ENCODE data around the gene CELA3B. TPM values are rescaled to one million over a fixed set of nuclear protein-coding genes. Genes with fewer than 3 reads are reported as not detected.
A peak's percentile ranks its signal among the peaks of the same experiment; 100 is the strongest.
"Not testable (repeated sequence)": the region's sequence is repeated elsewhere in the genome, so short reads cannot be mapped to it uniquely, and the experiment has no call there.

The CELA3B gene
- total RNA-seq = over 10,000 TPM in 4 of 6 donors, 1,000 to 10,000 TPM in 2; 2,923 to 21,242 (median 14,470) TPM
- over 10,000 TPM in 1 of 2 donors, 1,000 to 10,000 TPM in 1; 6,851 to 15,141 TPM for polyA plus RNA-seq

- Histone ChIP-seq H3K27ac (peak within 1 kb of the TSS; percentile 64 to 77 (median 70)), H3K4me3 (peak within 1 kb of the TSS; percentile 10 to 45 (median 34)), H3K4me1 (peaks cover 0 to 19% (median 6%) of the 10 kb centered on the region in 3 donors)
- H3K27me3 ChIP-seq; intact Hi-C loops (cut with DNase I); H3K36me3 ChIP-seq; FAIRE-seq; H3K9me3 ChIP-seq: not testable (repeated sequence)
- peak; percentile 74 to 95 (median 92) for DNase-seq
- 41 to 43% methylated on average over 7 to 9 of the region's 9 CpGs for WGBS, 2 donors
- ATAC-seq = peak; percentile 43 to 59 (median 46)
Observed at GRCh38 chr1:21976703-21977239, at the start of gene CELA3B. Gene CELA3B, plus strand, starts transcription at chr1:21977022. Its CDS starts 18 bp downstream, at chr1:21977040.

GRCh38 chr1:21927533-21928237 lies 49.1 kb upstream of the CELA3B start:
- Histone ChIP-seq H3K27me3 (no peaks in the 10 kb centered on the region), H3K4me1 (peaks cover 0 to 8% (median 0%) of the 10 kb centered on the region in 3 donors), H3K36me3 (no peaks in the 10 kb centered on the region), H3K4me3 (no peak overlapping the region), H3K9me3 (no peaks in the 10 kb centered on the region), H3K27ac (peak overlapping the region in 2 of 4 donors; percentile 22 to 50)
- TF ChIP-seq CTCF (IDR thresholded peaks at IDR 0.05) = no peak
- no peak for FAIRE-seq
- WGBS, 2 donors = 67 to 72% methylated on average over 12 of the region's 12 CpGs
- peak in 2 of 4 donors; percentile 34 to 46 for ATAC-seq
- DNase-seq = no peak
- intact Hi-C loops (cut with DNase I) = loop anchor here in 1 of 3 donors (5.0 kb wide), 1 partner anchor 50 kb away; no protein-coding TSS in a partner anchor

GRCh38 chr1:21930080-21930571 lies 46.7 kb upstream of the CELA3B start:
- Histone ChIP-seq H3K27ac (peak overlapping the region in 2 of 4 donors; percentile 5 to 86), H3K9me3 (no peaks in the 10 kb centered on the region), H3K4me1 (peaks cover 0 to 18% (median 0%) of the 10 kb centered on the region in 3 donors), H3K27me3 (no peaks in the 10 kb centered on the region), H3K36me3 (no peaks in the 10 kb centered on the region), H3K4me3 (no peak overlapping the region)
- ATAC-seq = no peak
- WGBS, 2 donors = 71 to 72% methylated on average over 8 of the region's 8 CpGs
- intact Hi-C loops (cut with DNase I) = no loop called here
- no peak for TF ChIP-seq CTCF (IDR thresholded peaks at IDR 0.05)
- no peak for DNase-seq
- no peak for FAIRE-seq

GRCh38 chr1:21930629-21931170 lies 46.1 kb upstream of the CELA3B start:
- peak overlapping the region; percentile 68 to 86 (median 72) for H3K27ac ChIP-seq
- TF ChIP-seq CTCF (IDR thresholded peaks at IDR 0.05) = no peak
- no peaks in the 10 kb centered on the region for H3K27me3 ChIP-seq
- no peak for FAIRE-seq
- H3K4me3 ChIP-seq = no peak overlapping the region
- no peaks in the 10 kb centered on the region for H3K9me3 ChIP-seq
- no peak for DNase-seq
- peaks cover 0 to 15% (median 0%) of the 10 kb centered on the region in 3 donors for H3K4me1 ChIP-seq
- intact Hi-C loops (cut with DNase I) = no loop called here
- ATAC-seq = no peak
- H3K36me3 ChIP-seq = no peaks in the 10 kb centered on the region
- 93 to 94% methylated on average over 6 of the region's 6 CpGs for WGBS, 2 donors

Data from pancreas (tissue), 10 donors.